ENCODE measurements around the gene VASH1. TPM values are rescaled to one million over a fixed set of nuclear protein-coding genes. Genes with fewer than 3 reads are reported as not detected.

The VASH1 gene
- total RNA-seq, 1 donor from 2014 or later, result 10.3 TPM

DNA sequence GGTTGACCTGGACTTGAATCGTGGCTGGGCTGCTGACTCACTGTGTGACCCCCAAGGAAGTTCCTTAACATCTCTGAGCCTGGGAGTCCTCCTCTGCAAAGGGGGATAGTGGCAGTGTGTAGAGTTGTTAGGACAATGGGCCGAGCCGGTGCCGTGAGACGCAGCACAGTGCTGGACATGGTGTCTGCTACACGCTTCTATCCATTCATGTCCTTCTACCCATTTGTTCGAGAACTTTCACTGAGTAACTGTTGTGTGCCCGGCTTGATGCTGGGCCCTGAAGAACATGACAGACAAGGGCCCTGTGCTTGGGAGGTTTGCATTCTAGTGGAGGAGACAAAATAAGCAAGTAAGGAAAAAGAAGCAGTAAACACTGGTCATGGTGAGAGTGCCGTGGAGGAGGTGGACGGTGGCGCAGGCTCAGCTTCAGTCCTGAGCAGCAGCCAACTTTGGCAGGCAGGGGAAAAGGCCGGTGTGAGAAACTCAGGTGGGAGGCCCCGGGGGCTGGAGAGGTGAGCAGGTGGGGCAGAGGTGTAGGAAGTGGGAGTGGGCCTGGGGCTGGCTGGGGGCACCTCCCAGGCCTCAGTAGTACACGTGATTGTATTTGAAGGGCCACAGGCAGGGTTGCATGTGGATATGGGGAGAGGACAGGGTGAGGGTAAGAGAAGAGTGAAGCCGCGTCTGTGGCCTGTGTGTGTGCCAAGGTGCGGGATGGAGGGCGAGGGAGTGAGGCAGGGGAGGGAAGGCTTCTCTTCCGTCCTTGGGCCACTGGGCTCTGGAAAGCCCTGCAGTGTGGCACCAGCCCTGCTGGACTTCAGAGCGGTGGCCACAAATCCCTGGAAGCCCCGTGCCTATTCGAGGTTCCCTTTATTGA, 13.8 kb downstream of the VASH1 start:
- Mint-ChIP-seq H3K4me3 (peak overlapping the region; percentile 1), H3K9me3 (no peaks in the 10 kb centered on the region), H3K36me3 (peaks cover 9% of the 10 kb centered on the region), H3K27me3 (ENCODE audit: insufficient read depth, low read depth) (peaks cover 4% of the 10 kb centered on the region), H3K27ac (peak overlapping the region; percentile 44), H3K4me1 (peaks cover 24% of the 10 kb centered on the region)
- no peak for DNase-seq (ENCODE audit: low spot score)
- Histone ChIP-seq H3K36me3 (no peaks in the 10 kb centered on the region), H3K4me1 (peaks cover 10% of the 10 kb centered on the region), H3K9ac (no peak overlapping the region), H3K27me3 (no peaks in the 10 kb centered on the region), H3F3A (ENCODE audit: low read depth) (no peaks in the 10 kb centered on the region), H3K4me3 (no peak overlapping the region), H3K9me3 (ENCODE audit: low read depth) (no peaks in the 10 kb centered on the region), H3K79me2 (ENCODE audit: low read depth) (no peaks in the 10 kb centered on the region), H4K20me1 (ENCODE audit: low read depth) (peaks cover 6% of the 10 kb centered on the region), H3K27ac (no peak overlapping the region), H3K4me2 (no peak overlapping the region), H2AFZ (replicated peaks) (no peak overlapping the region)
- TF ChIP-seq EZH2 (IDR thresholded peaks at IDR 0.05) (no peak), EZH2phosphoT487 (IDR thresholded peaks at IDR 0.05) (no peak)
- TF ChIP-seq, protein P1, sequence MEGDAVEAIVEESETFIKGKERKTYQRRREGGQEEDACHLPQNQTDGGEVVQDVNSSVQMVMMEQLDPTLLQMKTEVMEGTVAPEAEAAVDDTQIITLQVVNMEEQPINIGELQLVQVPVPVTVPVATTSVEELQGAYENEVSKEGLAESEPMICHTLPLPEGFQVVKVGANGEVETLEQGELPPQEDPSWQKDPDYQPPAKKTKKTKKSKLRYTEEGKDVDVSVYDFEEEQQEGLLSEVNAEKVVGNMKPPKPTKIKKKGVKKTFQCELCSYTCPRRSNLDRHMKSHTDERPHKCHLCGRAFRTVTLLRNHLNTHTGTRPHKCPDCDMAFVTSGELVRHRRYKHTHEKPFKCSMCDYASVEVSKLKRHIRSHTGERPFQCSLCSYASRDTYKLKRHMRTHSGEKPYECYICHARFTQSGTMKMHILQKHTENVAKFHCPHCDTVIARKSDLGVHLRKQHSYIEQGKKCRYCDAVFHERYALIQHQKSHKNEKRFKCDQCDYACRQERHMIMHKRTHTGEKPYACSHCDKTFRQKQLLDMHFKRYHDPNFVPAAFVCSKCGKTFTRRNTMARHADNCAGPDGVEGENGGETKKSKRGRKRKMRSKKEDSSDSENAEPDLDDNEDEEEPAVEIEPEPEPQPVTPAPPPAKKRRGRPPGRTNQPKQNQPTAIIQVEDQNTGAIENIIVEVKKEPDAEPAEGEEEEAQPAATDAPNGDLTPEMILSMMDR (IDR thresholded peaks at IDR 0.05), result no peak

GRCh38 chr14:76775695-76776427, 14.6 kb downstream of the VASH1 start:
- Histone ChIP-seq H3F3A (ENCODE audit: low read depth) (no peaks in the 10 kb centered on the region), H3K36me3 (no peaks in the 10 kb centered on the region), H3K27me3 (no peaks in the 10 kb centered on the region), H3K9ac (no peak overlapping the region), H2AFZ (replicated peaks) (no peak overlapping the region), H4K20me1 (ENCODE audit: low read depth) (peaks cover 6% of the 10 kb centered on the region), H3K27ac (no peak overlapping the region), H3K9me3 (ENCODE audit: low read depth) (no peaks in the 10 kb centered on the region), H3K4me1 (peaks cover 10% of the 10 kb centered on the region), H3K79me2 (ENCODE audit: low read depth) (no peaks in the 10 kb centered on the region), H3K4me2 (no peak overlapping the region), H3K4me3 (no peak overlapping the region)
- Mint-ChIP-seq H3K4me1 (peaks cover 24% of the 10 kb centered on the region), H3K9me3 (no peaks in the 10 kb centered on the region), H3K36me3 (peaks cover 8% of the 10 kb centered on the region), H3K4me3 (no peak overlapping the region), H3K27ac (no peak overlapping the region), H3K27me3 (ENCODE audit: insufficient read depth, low read depth) (peaks cover 7% of the 10 kb centered on the region)
- TF ChIP-seq EZH2 (IDR thresholded peaks at IDR 0.05) (no peak), EZH2phosphoT487 (IDR thresholded peaks at IDR 0.05) (no peak)
- TF ChIP-seq, protein P1 (IDR thresholded peaks at IDR 0.05), result no peak
- no peak for DNase-seq (ENCODE audit: low spot score)

DNA sequence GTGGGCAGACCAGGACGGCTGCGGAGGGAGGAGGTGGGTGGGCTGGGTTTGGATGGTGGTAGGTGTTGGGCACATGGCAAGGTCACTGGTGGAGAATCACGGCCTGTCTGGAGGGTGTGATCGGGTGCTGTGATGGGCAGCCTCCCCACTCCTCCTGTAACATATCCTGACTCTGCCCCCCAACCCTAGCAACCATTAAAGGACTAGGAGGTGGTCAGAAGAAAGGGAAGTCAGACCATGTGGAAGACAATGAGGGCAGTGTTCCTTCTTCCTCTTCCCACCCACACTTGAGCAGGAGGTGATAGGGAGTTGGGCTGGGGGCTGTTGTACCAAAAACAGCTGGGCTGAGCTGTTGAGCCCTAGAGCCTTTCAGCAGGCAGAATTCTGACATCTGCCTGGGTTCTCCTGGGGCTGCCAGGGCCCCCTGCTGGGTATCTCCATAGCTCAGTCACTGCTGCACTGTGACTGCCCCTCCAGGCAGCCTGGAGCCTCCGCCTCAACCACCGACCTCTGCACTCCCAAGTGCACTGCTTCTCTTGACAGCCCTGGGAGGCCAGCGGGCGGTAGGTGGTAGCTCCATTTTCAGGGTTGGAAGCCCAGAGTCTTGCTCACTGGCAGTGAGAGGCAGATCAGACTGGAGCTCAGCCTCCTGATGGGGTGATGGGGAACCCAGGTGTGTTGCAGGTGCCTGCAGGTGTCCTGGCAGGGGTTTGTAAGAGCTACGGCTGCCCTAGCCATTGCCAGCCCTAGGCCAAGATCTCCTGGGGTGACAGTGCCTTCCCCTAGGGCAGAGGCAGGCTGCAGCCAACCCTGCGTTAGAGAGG, 15.4 kb downstream of the VASH1 start:
- no peak overlapping the region for H3K27ac ChIP-seq
- no peaks in the 10 kb centered on the region for H3K36me3 ChIP-seq
- no peak overlapping the region for H3K4me3 ChIP-seq
- H3K9ac ChIP-seq, result no peak overlapping the region
- H3K4me1 ChIP-seq, result peaks cover 10% of the 10 kb centered on the region
- H3K79me2 ChIP-seq (ENCODE audit: low read depth), result no peaks in the 10 kb centered on the region
- no peaks in the 10 kb centered on the region for H3K27me3 ChIP-seq
- H3K4me3 Mint-ChIP-seq, result no peak overlapping the region
- no peaks in the 10 kb centered on the region for H3K9me3 ChIP-seq (ENCODE audit: low read depth)
- DNase-seq (ENCODE audit: low spot score), result peak; percentile 25
- TF ChIP-seq, protein P1 (IDR thresholded peaks at IDR 0.05), result no peak
- TF ChIP-seq EZH2phosphoT487 (IDR thresholded peaks at IDR 0.05), result no peak
- TF ChIP-seq EZH2 (IDR thresholded peaks at IDR 0.05), result no peak
- no peaks in the 10 kb centered on the region for H3F3A ChIP-seq (ENCODE audit: low read depth)
- H3K36me3 Mint-ChIP-seq, result peaks cover 8% of the 10 kb centered on the region
- H3K4me1 Mint-ChIP-seq, result peaks cover 24% of the 10 kb centered on the region
- H3K9me3 Mint-ChIP-seq, result no peaks in the 10 kb centered on the region
- H2AFZ ChIP-seq (replicated peaks), result no peak overlapping the region
- H3K27me3 Mint-ChIP-seq (ENCODE audit: insufficient read depth, low read depth), result peaks cover 7% of the 10 kb centered on the region
- no peak overlapping the region for H3K27ac Mint-ChIP-seq
- no peak overlapping the region for H3K4me2 ChIP-seq
- peaks cover 6% of the 10 kb centered on the region for H4K20me1 ChIP-seq (ENCODE audit: low read depth)
